Stimulated activated CD4-positive, alpha-beta T cell treated with anti-CD3 and anti-CD28 coated beads, Interleukin-1b, Interleukin-23, amount 100 ng/mL, for 4 hours (primary cell): ENCODE data around the gene WDR87.
"Not testable (repeated sequence)": the region's sequence is repeated elsewhere in the genome, so short reads cannot be mapped to it uniquely, and the experiment has no call there.

Experiments used
- DNase-seq, 2 donors: peaks; one replicate each; pipeline ENCODE4 v3.0.0-alpha.2; 2020; ENCODE audit warnings: low read depth in 2 of 2

WDR87 gene

GRCh38 chr19:37930416-37930815 is 24.0 kb upstream of the WDR87 start:
- DNase-seq, result no peak

GRCh38 chr19:37929355-37929923 is 23.0 kb upstream of the WDR87 start:
- DNase-seq, result no peak

DNA sequence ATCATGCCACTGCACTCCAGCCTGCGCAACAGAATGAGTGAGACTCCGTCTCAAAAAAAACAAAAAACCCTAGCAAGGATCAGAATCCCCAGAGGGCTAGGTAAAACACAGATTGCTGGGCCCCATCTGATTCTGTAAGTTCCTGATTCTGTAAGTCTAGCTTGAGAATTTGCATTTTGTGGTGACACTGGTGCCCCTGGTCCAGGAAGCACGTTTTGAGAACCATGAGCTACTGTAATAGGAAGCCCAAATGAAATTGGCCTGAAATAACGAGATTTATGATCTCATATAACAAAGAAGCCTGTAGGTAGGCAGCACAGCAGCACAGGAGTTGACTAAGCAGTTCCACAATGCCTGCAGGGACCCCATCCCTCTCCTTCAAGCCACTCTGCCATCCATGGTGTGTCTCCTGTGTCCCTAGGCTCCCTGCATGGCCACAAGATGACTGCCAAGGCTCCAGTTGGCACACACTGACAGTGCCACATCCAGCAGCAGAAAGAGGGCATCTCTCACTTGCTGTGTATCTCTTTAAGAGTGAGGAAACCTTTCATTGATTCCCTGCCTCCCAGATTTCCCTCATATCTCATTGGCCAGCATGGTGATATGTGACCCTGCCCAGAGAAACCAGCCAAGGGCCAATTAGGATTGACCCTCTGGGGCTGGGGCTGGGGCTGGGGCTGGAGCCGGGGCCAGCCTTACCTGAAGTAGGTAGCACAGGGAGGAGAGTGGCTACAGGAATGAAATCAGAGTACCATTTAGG is 22.3 kb upstream of the WDR87 start:
- no peak for DNase-seq

GRCh38 chr19:37926711-37927110 is 20.3 kb upstream of the WDR87 start:
- DNase-seq, result no peak

DNA sequence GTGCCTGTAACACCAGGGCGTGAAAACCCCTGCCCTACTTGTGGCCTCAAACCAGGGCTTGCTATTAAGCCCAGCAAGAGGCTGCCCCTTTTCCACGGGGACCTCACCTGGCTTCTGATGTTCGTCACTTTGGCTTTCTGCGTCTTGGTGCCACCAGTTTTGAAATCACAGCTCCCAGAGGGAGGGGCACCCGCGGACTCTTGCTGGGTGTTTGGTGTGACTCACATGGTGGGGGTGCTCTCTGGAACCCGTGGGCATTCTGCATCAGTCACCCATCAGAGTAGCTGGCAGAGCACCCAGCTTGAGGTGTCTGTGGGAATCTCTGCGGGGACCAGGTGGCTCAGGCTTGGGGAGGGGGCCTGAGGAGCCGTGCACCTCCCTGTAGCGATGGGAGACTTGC is 19.9 kb upstream of the WDR87 start:
- no peak for DNase-seq

GRCh38 chr19:37925212-37925611 is 18.8 kb upstream of the WDR87 start:
- no peak for DNase-seq

GRCh38 chr19:37924573-37924972 is 18.2 kb upstream of the WDR87 start:
- DNase-seq, result not testable (repeated sequence)

DNA sequence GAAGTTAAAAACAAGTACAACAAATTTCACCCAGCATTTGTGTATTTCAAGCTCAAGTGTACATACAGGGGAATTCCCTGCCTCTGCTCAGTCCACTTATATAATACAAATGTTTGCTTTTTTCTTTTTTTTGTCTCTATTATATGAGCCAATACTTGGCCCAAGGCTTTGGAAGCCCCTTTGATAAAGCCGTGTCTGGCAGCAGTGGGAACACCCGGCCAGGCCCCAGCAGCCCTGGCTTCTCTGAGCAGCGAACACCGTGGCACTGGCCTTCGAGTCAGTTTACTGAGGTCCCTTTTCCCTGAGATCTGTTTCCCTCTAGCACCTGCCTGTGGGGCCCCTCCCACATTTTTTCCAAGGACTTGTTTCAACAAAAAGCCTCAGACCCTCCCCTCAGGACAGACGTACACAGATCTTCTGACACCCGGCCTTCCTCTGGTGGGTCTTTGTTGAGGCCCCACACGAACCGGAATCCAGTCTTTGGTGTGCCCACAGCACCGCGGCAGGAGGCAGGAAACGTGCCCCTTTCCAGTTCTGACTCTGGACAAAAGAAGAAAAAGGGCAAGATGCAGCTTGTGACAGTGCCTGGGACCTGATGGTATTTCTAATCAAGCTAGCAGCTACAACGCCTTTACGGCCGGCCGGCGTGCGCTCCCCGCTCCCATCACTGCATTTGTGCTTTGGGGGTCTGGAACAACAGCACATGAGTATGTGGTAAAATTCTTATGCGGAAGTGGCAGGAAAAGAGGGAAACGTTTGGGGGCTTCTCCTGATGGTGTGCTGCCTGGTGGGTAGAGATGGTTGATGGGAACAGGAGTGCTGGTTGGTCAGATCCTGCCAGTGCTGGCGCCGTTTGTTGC is 14.4 kb upstream of the WDR87 start:
- DNase-seq, result no peak

DNA sequence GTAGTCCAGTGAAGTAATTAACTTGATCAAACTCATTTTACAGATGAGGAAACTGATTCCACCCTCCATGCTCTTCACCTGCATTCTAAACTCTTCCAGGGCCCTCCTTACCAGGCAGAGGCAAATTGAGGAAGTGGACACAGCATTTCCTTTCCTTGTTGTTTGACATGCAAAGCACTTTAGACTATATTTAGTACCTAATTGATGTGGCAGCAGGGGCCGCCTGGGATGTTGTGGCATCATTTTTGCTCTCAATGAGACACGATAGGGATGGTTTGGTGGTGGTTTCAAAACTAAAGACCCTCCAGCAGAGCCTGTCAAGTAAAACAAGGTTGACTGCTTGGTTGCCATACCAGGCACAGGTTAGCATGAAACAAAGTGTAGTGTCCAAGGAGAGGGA is 8.5 kb upstream of the WDR87 start:
- DNase-seq, result no peak

- no peak for DNase-seq
Measured at GRCh38 chr19:37909661-37910199, 3.3 kb upstream of the WDR87 start.

- DNase-seq, result no peak
Measured at GRCh38 chr19:37907735-37908455, 1.5 kb upstream of the WDR87 start.

DNA sequence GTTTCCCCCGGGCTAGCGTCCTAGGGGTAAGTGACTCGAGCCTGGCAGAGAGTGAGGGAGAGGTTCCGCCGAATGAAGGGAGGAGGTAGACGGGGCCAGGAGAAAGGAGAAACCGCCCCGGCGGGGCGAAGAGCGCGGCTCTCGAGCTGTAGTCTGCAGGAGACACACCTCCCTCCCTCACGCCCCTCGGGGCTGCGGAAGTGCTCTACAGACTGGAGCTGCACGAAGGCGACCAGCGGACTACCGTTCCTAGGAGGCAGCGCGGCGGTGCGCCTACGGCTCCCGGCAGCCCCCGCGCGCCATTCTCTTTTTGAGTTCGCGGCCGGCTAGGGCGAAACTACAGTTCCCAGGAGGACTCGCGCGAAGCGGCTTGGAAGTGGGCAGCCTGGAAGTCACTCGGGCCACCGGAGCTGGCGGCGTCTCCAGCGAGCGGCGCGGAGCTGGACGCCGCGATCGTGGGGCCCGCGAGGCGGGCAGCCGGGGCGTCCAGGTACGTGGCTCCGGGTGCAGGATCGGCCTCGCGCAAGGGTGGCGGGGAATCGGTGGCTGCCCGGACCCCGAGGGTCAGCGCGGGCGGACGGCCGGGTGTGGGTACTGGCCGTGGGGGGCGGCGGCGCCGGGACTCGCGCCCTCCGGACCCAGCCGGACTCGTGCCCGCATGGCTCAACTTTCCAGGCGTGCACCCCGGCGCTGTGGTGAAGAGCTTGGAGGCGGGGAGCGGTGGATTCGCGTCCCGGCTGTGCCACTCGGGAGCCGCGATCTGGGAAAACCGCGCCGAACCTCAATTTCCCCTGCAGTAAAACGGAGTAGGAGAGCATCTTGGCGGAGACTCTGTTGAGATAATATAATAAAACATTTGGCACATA is 708 bp upstream of the WDR87 start, which contains the start of gene SIPA1L3:
TSS of gene SIPA1L3 (plus strand) at position 340 of the 866 bp plus-strand sequence. CDS start 174,358 bp downstream, outside the sequence.
- peak; percentile 87 to 88 for DNase-seq

GRCh38 chr19:37903096-37903495 is 3.3 kb downstream of the WDR87 start:
- DNase-seq, result no peak

DNA sequence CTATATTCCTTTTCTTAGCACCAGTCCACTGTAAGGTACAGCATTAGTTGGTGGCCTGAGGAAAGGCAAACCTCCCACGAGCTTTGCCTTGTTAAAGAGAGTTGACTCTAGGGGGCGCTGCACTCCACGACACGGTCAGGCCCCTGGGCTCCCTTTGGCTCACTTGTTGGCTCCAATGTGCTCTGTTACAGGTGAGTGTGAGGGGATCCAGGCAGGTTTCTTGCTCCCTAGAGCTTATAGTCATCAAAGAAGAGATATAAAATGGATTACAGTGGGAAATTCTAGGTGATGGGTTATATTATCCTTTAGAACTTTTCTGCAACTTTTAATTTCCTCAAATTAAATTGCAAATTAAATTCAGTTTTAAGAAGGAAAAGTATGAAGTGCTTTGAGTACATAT is 3.7 kb downstream of the WDR87 start:
- peak; percentile 65 to 83 for DNase-seq

DNA sequence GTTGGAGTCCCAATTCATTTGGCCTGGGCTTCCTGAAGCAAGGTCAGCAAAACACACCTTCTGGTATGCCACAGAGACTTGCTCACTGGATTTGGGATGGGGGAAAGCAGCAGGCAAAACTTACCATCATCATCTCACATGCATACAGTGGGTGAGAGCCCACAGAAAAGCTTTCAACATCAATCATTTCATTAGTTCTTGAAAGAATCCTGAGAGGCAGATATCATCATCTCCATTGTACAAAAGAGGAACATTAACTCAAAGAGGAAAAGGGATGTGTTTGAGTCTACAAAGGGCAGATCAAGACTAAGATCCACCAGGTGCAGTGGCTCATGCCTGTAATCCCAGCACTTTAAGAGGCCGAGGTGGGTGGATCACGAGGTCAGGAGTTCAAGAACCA is 6.4 kb downstream of the WDR87 start:
- DNase-seq, result no peak

- DNase-seq, result no peak
Measured at GRCh38 chr19:37899453-37899852, 6.9 kb downstream of the WDR87 start.

- DNase-seq, result no peak
Measured at GRCh38 chr19:37896180-37896579, 10.2 kb downstream of the WDR87 start.

GRCh38 chr19:37893845-37894575 is 12.4 kb downstream of the WDR87 start:
- no peak for DNase-seq

- no peak for DNase-seq
Measured at GRCh38 chr19:37886571-37886970, 19.8 kb downstream of the WDR87 start.

DNA sequence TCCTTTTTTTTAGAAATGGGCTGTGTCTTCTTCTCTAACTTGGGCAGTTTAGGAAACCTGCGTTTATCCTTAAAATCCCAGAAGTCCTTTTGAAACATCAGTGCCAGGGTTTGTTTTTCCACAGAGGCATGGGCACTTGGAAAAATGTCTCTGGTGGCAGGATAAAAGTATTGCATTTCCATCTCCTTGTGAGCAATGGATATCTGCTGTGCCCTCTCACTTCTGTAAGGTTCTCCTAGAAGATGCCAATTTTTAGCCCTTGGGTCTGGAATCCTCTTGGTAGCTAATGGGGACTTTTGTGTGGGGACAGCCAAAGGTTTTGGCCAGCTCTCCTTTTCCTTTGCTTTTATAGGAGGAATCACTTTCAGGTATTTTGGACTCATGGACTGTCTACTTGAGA is 21.0 kb downstream of the WDR87 start:
- no peak for DNase-seq
